GM10266 (cell line): ENCODE results near the gene PHF5A.

Experiments used
- DNase-seq: peaks from one replicate; pipeline ENCODE4 v3.0.0; 2012; ENCODE audit errors: extremely low spot score
- CTCF ChIP-seq: IDR thresholded peaks from 2 replicates; pipeline ENCODE4 v1.5.1; 2012; ENCODE audit warnings: mild to moderate bottlenecking, low read depth; ENCODE audit not compliant: control insufficient read depth, insufficient read depth; ENCODE audit errors: missing control alignments

The PHF5A gene

GRCh38 chr22:41417622-41418390, 50.7 kb downstream of the PHF5A start:
- TF ChIP-seq CTCF: no peak
- DNase-seq: no peak

- no peak for TF ChIP-seq CTCF
- no peak for DNase-seq
Observed at GRCh38 chr22:41415554-41415953, 52.9 kb downstream of the PHF5A start.

- TF ChIP-seq CTCF: no peak
- no peak for DNase-seq
Observed at GRCh38 chr22:41411021-41411851, 57.3 kb downstream of the PHF5A start.

GRCh38 chr22:41410311-41410751, 58.2 kb downstream of the PHF5A start:
- TF ChIP-seq CTCF: no peak
- DNase-seq: no peak
